SK-MEL-5 (cell line): Measurements from ENCODE around the gene ILRUN. TPM values are rescaled to one million over a fixed set of nuclear protein-coding genes. Genes with fewer than 3 reads are reported as not detected.
"Not testable (repeated sequence)": the region's sequence is repeated elsewhere in the genome, so short reads cannot be mapped to it uniquely, and the experiment has no call there.

ENCODE experiments used
- DNase-seq: peaks from one replicate; pipeline ENCODE4 v3.0.0-alpha.2; 2016; ENCODE audit warnings: low read depth, low spot score
- in situ Hi-C: cut with HindIII; loops from 2 replicates; pipeline ENCODE4 v1.10.0; 2016; ENCODE audit warnings: low sequenced_read_pairs, high pct_unique_total_duplicates, low pct_unique_long_range_greater_than_20kb
- total RNA-seq: library from RNA; depleted of rRNA; stranded (reverse); fragments of >200 nt; shearing (Covaris generic); gene quantifications from 2 replicates; pipeline ENCODE4 v1.2.3, GENCODE V29; 2014

Gene ILRUN
- total RNA-seq, 1 experiment from 2014 or later, result 34.7 TPM

- DNase-seq, result peak; percentile 95
- in situ Hi-C loops, result no loop called here
Observed at GRCh38 chr6:34709386-34709785, 12.8 kb upstream of the ILRUN start.

- DNase-seq, result no peak
Observed at GRCh38 chr6:34705241-34705640, 8.7 kb upstream of the ILRUN start.

GRCh38 chr6:34701199-34701598, 4.6 kb upstream of the ILRUN start:
- in situ Hi-C loops, result no loop called here
- DNase-seq, result no peak

More at GRCh38 chr6:34705241-34705640, 8.7 kb upstream of the ILRUN start:
- in situ Hi-C loops, result no loop called here

DNA sequence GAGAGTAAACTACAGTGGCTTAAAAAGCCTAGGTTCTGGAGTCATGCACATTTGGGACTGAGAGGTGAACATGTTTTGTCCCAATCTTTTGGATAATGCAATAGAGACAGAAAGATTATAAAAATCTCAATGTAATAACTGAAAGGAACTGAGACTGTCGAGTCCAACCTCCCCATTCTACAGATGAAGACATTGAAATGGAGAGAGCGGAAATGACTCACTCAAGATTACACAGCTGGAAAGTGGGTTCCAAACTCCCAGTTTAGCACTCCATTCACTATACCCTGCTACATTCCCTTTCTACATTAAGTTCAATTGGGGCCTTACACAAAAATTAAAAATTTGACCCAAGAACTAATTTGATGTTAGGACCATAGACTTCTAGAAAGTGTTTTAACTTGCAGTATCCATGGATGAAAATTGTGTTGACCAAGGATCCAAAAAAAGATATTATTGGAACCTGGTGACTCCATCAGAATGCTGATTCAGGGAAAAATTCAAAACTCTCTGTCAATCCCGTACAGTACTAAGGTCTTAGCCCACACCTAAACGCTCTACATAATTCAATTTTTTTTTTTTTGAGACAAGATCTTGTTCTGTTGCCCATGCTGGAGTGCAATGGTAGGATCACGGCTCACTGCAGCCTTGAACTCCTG, 1.5 kb upstream of the ILRUN start:
- no peak for DNase-seq

DNA sequence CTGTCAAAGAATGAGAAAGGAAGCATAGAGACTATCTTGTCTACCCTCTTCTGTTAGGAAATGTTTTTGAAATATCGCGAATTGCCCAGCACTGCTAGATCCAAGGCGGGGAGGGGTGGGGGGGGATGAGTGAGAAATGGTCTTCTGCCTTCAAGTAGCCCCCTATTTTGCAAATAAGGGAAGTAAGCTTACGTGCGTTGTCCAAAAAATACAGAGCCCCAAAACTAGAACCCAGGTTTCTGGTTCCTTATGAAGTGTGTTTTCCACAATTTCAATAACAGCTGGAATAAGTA, 923 bp upstream of the ILRUN start:
- no peak for DNase-seq
- in situ Hi-C loops, result no loop called here

More for the DNA sequence above, 1.5 kb upstream of the ILRUN start:
- in situ Hi-C loops, result no loop called here

DNA sequence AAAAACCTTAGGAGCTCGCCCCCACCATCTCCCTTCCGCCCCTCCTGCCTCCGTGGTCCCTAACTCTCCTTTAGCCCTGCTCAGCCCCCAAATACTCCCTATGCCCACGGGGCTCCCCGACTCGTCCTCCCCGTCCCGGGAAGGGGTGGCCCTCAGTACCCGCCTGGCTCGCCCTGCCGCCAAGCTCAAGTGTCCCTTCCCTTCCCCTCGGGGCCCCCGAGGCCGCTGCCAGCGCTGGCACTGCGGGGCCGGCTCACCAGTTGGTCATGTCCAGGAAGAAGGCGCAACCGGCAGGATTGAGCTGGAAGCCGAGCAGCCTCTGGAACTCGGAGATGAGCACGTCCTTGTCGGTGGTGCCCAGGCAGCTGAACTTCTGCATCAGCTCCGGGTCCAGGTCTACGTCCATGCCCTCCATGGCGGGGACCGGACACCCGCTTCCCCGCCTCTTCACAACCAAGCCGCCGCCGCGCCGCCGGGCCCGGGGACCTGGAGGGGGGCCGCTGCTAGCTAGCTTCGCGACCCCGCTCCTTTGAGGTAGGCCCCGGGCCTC, 303 bp downstream of the ILRUN start:
- no peak for DNase-seq
- in situ Hi-C loops, result no loop called here

DNA sequence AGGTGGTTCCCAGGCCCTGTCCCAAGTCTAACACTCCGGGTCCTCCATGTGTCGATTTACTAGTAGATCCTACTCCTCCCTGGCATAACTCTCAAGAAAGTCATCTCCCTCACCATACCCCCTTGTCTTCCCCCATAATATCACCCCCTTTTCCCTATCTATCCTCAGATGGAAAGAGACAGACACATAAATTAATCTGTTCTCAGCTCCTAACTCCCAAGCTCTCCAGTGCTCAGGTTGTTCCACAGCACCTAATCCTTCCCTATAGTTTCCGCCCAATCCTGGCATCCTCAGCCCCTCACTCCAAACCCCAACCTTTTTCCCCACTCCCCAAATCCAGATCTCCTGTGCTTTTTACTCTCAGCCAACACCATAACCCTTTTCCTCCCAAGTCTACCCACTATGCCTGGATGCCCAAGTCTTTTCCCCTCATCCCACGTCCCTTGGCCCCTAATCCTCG, 808 bp downstream of the ILRUN start:
- in situ Hi-C loops, result no loop called here
- DNase-seq, result no peak

DNA sequence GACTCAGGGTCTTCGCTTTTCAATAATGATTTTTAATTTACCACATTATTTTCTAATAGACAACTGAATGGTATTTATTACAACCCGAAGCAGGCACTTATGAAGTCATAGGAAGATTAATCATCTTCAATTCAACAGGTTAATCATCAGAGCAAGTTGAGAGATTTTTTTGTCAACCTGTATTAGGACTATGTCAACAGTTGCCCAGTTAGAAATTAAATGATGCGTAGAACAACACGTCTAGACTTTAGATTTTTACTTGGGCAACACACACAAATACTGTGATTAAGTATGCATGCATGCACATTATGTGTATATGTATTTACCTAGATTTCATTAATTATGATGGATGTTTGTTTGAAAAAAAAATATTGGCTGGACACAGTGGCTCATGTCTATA, 4.3 kb downstream of the ILRUN start:
- in situ Hi-C loops, result no loop called here
- no peak for DNase-seq

GRCh38 chr6:34689742-34690141, 6.8 kb downstream of the ILRUN start:
- DNase-seq, result no peak
- in situ Hi-C loops, result no loop called here

DNA sequence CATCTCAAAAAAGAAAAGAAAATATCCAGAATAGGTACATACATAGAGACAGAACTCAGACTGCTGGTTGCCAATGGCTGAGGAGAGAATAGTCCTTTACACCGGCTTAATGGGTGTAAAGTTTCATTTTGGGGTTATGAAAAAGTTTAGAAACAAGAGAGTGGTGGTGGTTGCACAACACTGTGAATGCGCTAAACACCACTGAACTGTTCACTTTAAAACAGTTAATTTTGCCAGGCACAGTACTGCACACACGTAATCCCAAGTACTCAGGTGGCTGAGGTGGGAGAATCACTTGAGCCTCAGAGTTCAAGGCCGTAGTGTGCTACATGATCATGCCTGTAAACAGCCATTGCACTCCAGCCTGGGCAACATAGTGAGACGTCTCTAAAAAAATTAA, 7.6 kb downstream of the ILRUN start:
- no peak for DNase-seq
- in situ Hi-C loops, result no loop called here

GRCh38 chr6:34684919-34685318, 11.6 kb downstream of the ILRUN start:
- in situ Hi-C loops, result no loop called here
- DNase-seq, result no peak

GRCh38 chr6:34684364-34684763, 12.2 kb downstream of the ILRUN start:
- no peak for DNase-seq
- in situ Hi-C loops, result no loop called here

- in situ Hi-C loops, result no loop called here
- peak; percentile 30 for DNase-seq
Observed at GRCh38 chr6:34680802-34681515, 15.6 kb downstream of the ILRUN start.

GRCh38 chr6:34680313-34680712, 16.3 kb downstream of the ILRUN start:
- in situ Hi-C loops, DNase-seq: not testable (repeated sequence)

- in situ Hi-C loops, result no loop called here
- no peak for DNase-seq
Observed at GRCh38 chr6:34679552-34680253, 16.9 kb downstream of the ILRUN start.

- no peak for DNase-seq
- in situ Hi-C loops, result no loop called here
Observed at GRCh38 chr6:34676140-34676539, 20.4 kb downstream of the ILRUN start.

DNA sequence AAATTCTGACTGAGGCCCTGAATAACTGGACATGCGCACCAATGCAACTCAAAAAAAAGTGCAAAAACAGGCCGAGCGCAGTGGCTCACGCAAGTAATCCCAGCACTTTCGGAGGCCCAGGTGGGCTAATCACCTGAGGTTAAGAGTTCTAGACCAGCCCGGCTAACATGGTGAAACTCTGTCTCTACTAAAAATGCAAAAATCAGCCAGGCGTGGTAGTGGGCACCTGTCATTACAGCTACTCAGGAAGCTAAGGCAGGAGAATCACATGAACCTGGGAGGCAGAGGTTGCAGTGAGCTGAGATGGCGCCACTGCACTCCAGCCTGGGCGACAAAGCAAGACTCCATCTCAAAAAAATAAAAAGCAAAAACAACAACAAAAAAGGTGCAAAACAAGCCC, 21.6 kb downstream of the ILRUN start:
- in situ Hi-C loops, DNase-seq: not testable (repeated sequence)

DNA sequence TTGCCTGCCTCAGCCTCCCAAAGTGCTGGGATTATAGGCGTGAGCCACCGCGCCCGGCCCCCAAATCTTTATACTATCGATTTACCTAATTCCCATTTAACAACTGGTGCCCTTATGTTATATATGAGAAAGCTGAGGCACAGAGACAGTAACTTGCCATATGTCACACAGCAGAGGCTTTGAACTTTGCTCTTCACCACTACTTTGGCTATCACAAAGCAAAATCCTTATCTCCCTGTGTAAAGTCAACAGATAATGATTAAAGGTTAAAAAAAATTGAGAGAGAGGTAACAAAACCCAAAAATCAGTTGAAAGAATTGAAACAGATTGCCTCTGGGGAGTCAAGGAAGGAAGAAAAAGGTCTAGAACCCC, 22.3 kb downstream of the ILRUN start:
- in situ Hi-C loops, result no loop called here
- no peak for DNase-seq

- no peak for DNase-seq
- in situ Hi-C loops, result no loop called here
Observed at GRCh38 chr6:34673064-34673463, 23.5 kb downstream of the ILRUN start.
